ENCODE data around the gene CUL4B. TPM values are rescaled to one million over a fixed set of nuclear protein-coding genes. Genes with fewer than 3 reads are reported as not detected.

Gene CUL4B
- 10 to 100 TPM; 12.9 to 21.8 (median 18.9) TPM for total RNA-seq
- long read RNA-seq, partial matches to known transcripts = 0 of 1 reads
- long read RNA-seq, other reads (novel, unspliced or antisense) = 0 of 1 reads

DNA sequence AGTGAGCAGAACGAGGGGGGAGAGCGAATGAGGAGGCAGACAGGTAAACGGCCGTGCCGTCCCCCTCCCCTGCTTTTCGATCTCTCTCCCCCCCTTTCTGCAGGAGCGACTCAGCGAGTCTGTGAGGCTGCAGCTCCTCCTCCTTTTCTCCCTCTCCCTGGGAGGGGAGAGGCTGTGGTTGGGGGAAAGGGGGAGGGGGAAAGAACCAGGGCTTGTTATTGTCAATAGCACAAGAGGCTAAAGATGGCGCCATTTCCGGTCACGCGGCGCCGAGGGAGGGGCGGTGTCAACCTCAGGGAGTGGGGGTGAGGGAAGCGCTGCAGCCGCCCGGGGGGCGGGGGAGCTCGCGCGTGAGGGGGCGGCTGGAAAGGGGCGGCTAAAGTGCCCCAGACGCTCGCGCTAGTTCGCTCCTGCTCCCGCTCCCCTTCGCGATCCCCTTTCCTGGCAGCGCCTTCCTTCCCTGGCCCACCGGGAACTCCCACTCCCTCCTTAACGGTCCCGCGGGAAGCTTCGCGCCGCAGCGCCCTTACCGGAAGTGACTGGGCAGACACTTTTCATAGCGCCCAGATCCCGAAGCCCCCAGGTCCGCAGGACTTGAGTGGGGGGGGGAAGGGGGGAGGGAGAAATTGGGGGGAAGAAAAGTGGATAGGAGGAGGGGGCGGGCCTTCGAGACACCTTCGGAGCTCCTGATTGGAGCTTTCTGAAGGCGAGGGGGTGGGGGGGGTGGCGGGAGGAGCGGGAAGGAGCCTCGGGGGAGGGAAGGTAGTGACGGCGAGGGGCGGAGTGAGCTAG, at the start of gene CUL4B:
CUL4B (minus strand) TSS at position 121 of the 792 bp plus-strand sequence. CDS start 324 bp downstream, outside the sequence.
- WGBS (ENCODE audit: insufficient coverage, low coverage, low lambda C conversion rate, missing lambda C conversion rate) = 36% methylated on average over 41 of the region's 54 CpGs
- TF ChIP-seq, protein P1, sequence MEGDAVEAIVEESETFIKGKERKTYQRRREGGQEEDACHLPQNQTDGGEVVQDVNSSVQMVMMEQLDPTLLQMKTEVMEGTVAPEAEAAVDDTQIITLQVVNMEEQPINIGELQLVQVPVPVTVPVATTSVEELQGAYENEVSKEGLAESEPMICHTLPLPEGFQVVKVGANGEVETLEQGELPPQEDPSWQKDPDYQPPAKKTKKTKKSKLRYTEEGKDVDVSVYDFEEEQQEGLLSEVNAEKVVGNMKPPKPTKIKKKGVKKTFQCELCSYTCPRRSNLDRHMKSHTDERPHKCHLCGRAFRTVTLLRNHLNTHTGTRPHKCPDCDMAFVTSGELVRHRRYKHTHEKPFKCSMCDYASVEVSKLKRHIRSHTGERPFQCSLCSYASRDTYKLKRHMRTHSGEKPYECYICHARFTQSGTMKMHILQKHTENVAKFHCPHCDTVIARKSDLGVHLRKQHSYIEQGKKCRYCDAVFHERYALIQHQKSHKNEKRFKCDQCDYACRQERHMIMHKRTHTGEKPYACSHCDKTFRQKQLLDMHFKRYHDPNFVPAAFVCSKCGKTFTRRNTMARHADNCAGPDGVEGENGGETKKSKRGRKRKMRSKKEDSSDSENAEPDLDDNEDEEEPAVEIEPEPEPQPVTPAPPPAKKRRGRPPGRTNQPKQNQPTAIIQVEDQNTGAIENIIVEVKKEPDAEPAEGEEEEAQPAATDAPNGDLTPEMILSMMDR (IDR thresholded peaks at IDR 0.05) = no peak
- peak; percentile 69 for TF ChIP-seq POLR2A (IDR thresholded peaks at IDR 0.05)
- ATAC-seq (peak; percentile 87 to 93 (median 92)), DNase-seq (peak; percentile 91 to 95 (median 94))
- Histone ChIP-seq H3K36me3 (peaks cover 0 to 5% (median 0%) of the 10 kb centered on the region in 4 donors), H3K27ac (peak within 1 kb of the TSS; percentile 95 to 99 (median 97)), H3K4me1 (peaks cover 0 to 6% (median 0%) of the 10 kb centered on the region in 4 donors), H3K27me3 (no peaks in the 10 kb centered on the region), H3K4me3 (peak within 1 kb of the TSS; percentile 49 to 64 (median 54)), H3K9me3 (no peaks in the 10 kb centered on the region)
- intact Hi-C loops (cut with DNase I) = no loop called here

DNA sequence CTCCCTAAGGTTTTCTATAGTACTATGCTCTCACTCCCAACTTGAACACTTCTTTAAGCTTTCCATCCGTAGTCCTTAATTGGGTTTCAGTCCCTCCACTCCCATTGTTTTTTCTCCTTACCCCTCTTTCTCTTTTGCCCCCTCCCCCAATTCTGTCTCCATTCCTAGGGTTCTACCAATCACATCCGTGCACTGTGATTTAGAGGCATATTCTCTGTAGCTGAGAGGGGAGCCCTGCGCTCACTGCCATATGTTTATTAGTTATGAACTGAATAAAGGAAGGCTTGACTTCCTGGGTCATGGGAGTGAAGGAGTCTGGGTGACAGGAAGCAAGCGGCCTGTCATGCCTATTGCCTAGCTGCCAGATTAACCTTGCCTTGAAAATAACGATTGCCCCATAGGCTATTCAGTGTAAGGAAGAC, 43.6 kb upstream of the CUL4B start:
- intact Hi-C loops (cut with DNase I) = no loop called here
- Histone ChIP-seq H3K9me3 (no peaks in the 10 kb centered on the region), H3K27ac (peak overlapping the region; percentile 68 to 83 (median 77)), H3K27me3 (no peaks in the 10 kb centered on the region), H3K4me1 (peaks cover 0 to 9% (median 0%) of the 10 kb centered on the region in 4 donors), H3K4me3 (peak overlapping the region; percentile 40 to 68 (median 64)), H3K36me3 (no peaks in the 10 kb centered on the region)
- DNase-seq = no peak
- peak; percentile 55 to 71 (median 64) for ATAC-seq
- TF ChIP-seq POLR2A (IDR thresholded peaks at IDR 0.05) = no peak
- TF ChIP-seq, protein P1 (IDR thresholded peaks at IDR 0.05) = no peak
- WGBS (ENCODE audit: insufficient coverage, low coverage, low lambda C conversion rate, missing lambda C conversion rate) = 23% methylated on average over 5 of the region's 5 CpGs

DNA sequence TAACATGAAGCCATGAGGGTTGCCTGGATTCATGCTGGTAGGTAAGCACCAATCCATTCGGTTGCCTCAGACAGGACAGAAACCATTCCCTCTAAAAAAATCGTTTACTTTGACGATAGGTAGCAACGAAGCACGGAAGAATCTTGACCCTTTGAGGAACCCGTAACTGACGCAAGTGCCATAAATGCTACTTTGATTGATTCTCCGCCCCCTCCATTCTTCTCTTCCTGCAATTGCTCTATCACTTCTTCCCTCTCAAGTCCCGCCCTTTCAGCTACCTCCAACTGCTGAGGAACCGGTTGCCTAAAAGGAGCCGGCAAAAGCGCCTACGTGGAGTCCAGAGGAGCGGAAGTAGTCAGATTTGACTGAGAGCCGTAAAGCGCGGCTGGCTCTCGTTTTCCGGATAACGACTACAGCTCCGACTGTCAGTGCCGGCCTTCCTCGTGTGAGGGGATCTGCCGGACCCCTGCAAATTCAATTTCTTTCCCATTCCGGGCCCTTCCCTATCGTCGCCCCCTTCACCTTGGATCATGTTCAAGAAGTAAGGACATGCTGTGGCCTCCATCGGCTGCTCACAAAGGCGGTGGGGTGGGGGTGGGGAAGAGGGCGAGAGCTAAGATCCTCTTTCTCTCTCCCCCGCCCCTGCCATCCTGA, 43.1 kb upstream of the CUL4B start, which contains the start of gene MCTS1:
MCTS1 (plus strand) TSS at position 395 of the 654 bp plus-strand sequence; CDS start at position 531, 136 bp downstream.
- peak within 1 kb of the TSS; percentile 68 to 83 (median 77) for H3K27ac ChIP-seq
- peak within 1 kb of the TSS; percentile 40 to 68 (median 64) for H3K4me3 ChIP-seq
- H3K27me3 ChIP-seq = no peaks in the 10 kb centered on the region
- H3K36me3 ChIP-seq = no peaks in the 10 kb centered on the region
- DNase-seq (peak; percentile 78 to 87 (median 84)), ATAC-seq (peak; percentile 91 to 97 (median 94))
- intact Hi-C loops (cut with DNase I) = no loop called here
- 39% methylated on average over 30 of the region's 31 CpGs for WGBS (ENCODE audit: insufficient coverage, low coverage, low lambda C conversion rate, missing lambda C conversion rate)
- peaks cover 0 to 9% (median 0%) of the 10 kb centered on the region in 4 donors for H3K4me1 ChIP-seq
- TF ChIP-seq POLR2A (IDR thresholded peaks at IDR 0.05) = peak; percentile 73
- TF ChIP-seq, protein P1 (IDR thresholded peaks at IDR 0.05) = no peak
- no peaks in the 10 kb centered on the region for H3K9me3 ChIP-seq

GRCh38 chrX:120585702-120586101, 24.9 kb upstream of the CUL4B start:
- no peaks in the 10 kb centered on the region for H3K9me3 ChIP-seq
- WGBS (ENCODE audit: insufficient coverage, low coverage, low lambda C conversion rate, missing lambda C conversion rate) = 69% methylated on average over 2 of the region's 2 CpGs
- intact Hi-C loops (cut with DNase I) = no loop called here
- no peak for ATAC-seq
- no peak for TF ChIP-seq POLR2A (IDR thresholded peaks at IDR 0.05)
- TF ChIP-seq, protein P1 (IDR thresholded peaks at IDR 0.05) = no peak
- H3K4me3 ChIP-seq = no peak overlapping the region
- no peaks in the 10 kb centered on the region for H3K36me3 ChIP-seq
- no peaks in the 10 kb centered on the region for H3K4me1 ChIP-seq
- DNase-seq = no peak
- H3K27ac ChIP-seq = no peak overlapping the region
- no peaks in the 10 kb centered on the region for H3K27me3 ChIP-seq
